Measurements from ENCODE around the gene GALR3.

DNA sequence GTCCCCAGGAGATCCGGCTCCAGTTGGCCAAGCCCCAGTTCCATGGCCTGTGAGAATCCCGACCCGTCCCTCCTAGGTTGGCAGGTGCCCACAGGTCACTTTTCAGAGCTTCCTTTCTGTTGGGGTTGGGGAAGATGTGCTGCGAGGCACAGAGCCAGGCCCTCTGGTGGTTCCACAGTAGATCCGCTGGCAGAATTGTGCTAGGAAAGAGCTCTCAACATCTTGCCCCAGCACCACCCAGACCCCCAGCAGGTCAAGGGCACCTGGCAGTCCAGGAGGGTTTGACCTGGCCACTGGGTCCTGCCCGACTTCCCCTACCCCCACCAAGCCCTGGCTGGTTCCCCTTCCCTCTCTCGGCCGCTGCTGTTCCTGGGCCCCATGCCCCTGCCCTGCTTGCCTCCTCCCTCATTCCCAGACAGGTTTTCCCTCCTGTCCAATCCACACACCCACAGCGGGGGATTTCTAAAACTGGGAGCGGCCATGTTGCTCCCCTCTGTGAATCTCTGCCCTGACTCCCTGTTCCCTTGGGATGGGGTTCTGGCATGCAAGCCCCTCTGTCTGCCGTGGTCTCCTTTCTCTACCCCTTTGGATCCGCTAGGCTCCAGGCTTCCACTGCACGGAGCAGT is 41.6 kb upstream of the GALR3 start:
- TF ChIP-seq EP300 (IDR thresholded peaks at IDR 0.05; ENCODE audit: borderline replicate concordance) (no peak), RAD21 (IDR thresholded peaks at IDR 0.05; ENCODE audit: low read depth) (no peak; the same call in 1 of the 2 replicates), REST (IDR thresholded peaks at IDR 0.05; ENCODE audit: low read depth) (no peak), MAX (IDR thresholded peaks at IDR 0.05) (no peak), CEBPB (IDR thresholded peaks at IDR 0.05) (no peak), TEAD4 (IDR thresholded peaks at IDR 0.05) (no peak), CREB1 (IDR thresholded peaks at IDR 0.05; ENCODE audit: low read depth) (no peak), FOXM1 (IDR thresholded peaks at IDR 0.05; ENCODE audit: borderline replicate concordance, low read depth) (no peak)
